ENCODE measurements around the gene FAM184B. TPM values are rescaled to one million over a fixed set of nuclear protein-coding genes. Genes with fewer than 3 reads are reported as not detected.

FAM184B gene
- total RNA-seq (not detected), polyA plus RNA-seq (under 1 TPM in 2 of 3 donors, not detected in 1; 0.03 to 0.13 TPM), total RNA-seq (0 to 0.71 (median 0.12) reads per million in 6 experiments)

- Mint-ChIP-seq H3K27me3 (peaks cover 28 to 61% (median 36%) of the 10 kb centered on the region in 5 donors), H3K9me3 (no peaks in the 10 kb centered on the region), H3K36me3 (peaks cover 3 to 7% (median 5%) of the 10 kb centered on the region in 3 donors), H3K4me3 (peak within 1 kb of the TSS; percentile 1 to 75 (median 40)), H3K27ac (no peak within 1 kb of the TSS), H3K4me1 (peaks cover 13 to 27% (median 24%) of the 10 kb centered on the region in 4 donors)
- DNase-seq (no peak), ATAC-seq (peak in 1 of 2 donors; percentile 40)
- POLR2A ChIA-PET = no interaction called here
Observed at GRCh38 chr4:17781300-17782287, at the start of gene FAM184B. Gene FAM184B (minus strand): TSS chr4:17781621. CDS start chr4:17781299, 322 bp downstream.

GRCh38 chr4:17823871-17824669 is 42.6 kb upstream of the FAM184B start:
- no peak for DNase-seq
- Mint-ChIP-seq H3K27ac (no peak overlapping the region), H3K4me3 (no peak overlapping the region), H3K36me3 (no peaks in the 10 kb centered on the region), H3K9me3 (no peaks in the 10 kb centered on the region), H3K27me3 (peaks cover 0 to 4% (median 0%) of the 10 kb centered on the region in 5 donors), H3K4me1 (peaks cover 0 to 8% (median under 1%) of the 10 kb centered on the region in 4 donors)
- ATAC-seq = no peak
- POLR2A ChIA-PET = no interaction called here

GRCh38 chr4:17817027-17817426 is 35.6 kb upstream of the FAM184B start:
- peak overlapping the region in 2 of 10 donors; percentile 21 to 35 for H3K4me3 Mint-ChIP-seq
- H3K27ac Mint-ChIP-seq = no peak overlapping the region
- ATAC-seq (peak; percentile 73 to 77), DNase-seq (peak in 3 of 10 donors; percentile 40 to 50 (median 50))
- H3K27me3 Mint-ChIP-seq = no peaks in the 10 kb centered on the region
- no peaks in the 10 kb centered on the region for H3K9me3 Mint-ChIP-seq
- no peaks in the 10 kb centered on the region for H3K36me3 Mint-ChIP-seq
- POLR2A ChIA-PET = no interaction called here
- H3K4me1 Mint-ChIP-seq = peaks cover 0 to 16% (median 0%) of the 10 kb centered on the region in 4 donors

DNA sequence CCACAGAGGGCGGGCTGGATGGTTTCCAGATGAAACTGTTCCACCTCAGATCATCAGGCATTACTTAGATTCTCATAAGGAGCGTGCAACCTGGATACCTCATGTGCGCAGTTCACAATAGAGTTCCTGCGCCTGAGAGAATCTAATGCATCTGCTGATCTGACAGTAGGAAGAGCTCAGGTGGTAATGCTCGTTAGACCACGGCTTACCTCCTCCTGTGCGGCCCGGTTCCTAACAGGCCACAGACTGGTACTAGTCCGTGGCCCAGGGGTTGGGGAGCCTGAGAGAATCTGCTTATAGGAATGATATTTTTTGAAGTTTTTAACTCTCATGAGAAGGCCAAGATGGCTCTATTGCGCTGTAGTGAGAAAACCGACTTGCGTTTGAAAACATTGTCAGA is 34.7 kb upstream of the FAM184B start:
- Mint-ChIP-seq H3K9me3 (no peaks in the 10 kb centered on the region), H3K27ac (no peak overlapping the region), H3K36me3 (no peaks in the 10 kb centered on the region), H3K4me1 (peaks cover 0 to 20% (median 7%) of the 10 kb centered on the region in 4 donors), H3K4me3 (no peak overlapping the region), H3K27me3 (no peaks in the 10 kb centered on the region)
- ATAC-seq = no peak
- no peak for DNase-seq
- POLR2A ChIA-PET = no interaction called here

GRCh38 chr4:17814140-17814539 is 32.7 kb upstream of the FAM184B start:
- Mint-ChIP-seq H3K4me3 (no peak overlapping the region), H3K4me1 (peaks cover 8 to 36% (median 21%) of the 10 kb centered on the region in 4 donors), H3K9me3 (no peaks in the 10 kb centered on the region), H3K27ac (no peak overlapping the region), H3K36me3 (no peaks in the 10 kb centered on the region), H3K27me3 (no peaks in the 10 kb centered on the region)
- DNase-seq (no peak), ATAC-seq (no peak)
- POLR2A ChIA-PET = no interaction called here

- Mint-ChIP-seq H3K4me1 (peaks cover 12 to 48% (median 33%) of the 10 kb centered on the region in 4 donors), H3K9me3 (no peaks in the 10 kb centered on the region), H3K4me3 (no peak overlapping the region), H3K36me3 (peaks cover 0 to 6% (median 1%) of the 10 kb centered on the region in 3 donors), H3K27me3 (no peaks in the 10 kb centered on the region), H3K27ac (no peak overlapping the region)
- ATAC-seq = no peak
- POLR2A ChIA-PET = no interaction called here
- DNase-seq = no peak
Observed at GRCh38 chr4:17812801-17813200, 31.4 kb upstream of the FAM184B start.

GRCh38 chr4:17812125-17812524 is 30.7 kb upstream of the FAM184B start:
- peaks cover 19 to 50% (median 40%) of the 10 kb centered on the region in 4 donors for H3K4me1 Mint-ChIP-seq
- ATAC-seq (no peak), DNase-seq (no peak)
- peak overlapping the region in 1 of 10 donors; percentile 4 for H3K27ac Mint-ChIP-seq
- H3K4me3 Mint-ChIP-seq = peak overlapping the region in 5 of 10 donors; percentile 1 to 97 (median 83)
- H3K36me3 Mint-ChIP-seq = peaks cover 0 to 13% (median 5%) of the 10 kb centered on the region in 3 donors
- POLR2A ChIA-PET = no interaction called here
- no peaks in the 10 kb centered on the region for H3K9me3 Mint-ChIP-seq
- H3K27me3 Mint-ChIP-seq = no peaks in the 10 kb centered on the region

DNA sequence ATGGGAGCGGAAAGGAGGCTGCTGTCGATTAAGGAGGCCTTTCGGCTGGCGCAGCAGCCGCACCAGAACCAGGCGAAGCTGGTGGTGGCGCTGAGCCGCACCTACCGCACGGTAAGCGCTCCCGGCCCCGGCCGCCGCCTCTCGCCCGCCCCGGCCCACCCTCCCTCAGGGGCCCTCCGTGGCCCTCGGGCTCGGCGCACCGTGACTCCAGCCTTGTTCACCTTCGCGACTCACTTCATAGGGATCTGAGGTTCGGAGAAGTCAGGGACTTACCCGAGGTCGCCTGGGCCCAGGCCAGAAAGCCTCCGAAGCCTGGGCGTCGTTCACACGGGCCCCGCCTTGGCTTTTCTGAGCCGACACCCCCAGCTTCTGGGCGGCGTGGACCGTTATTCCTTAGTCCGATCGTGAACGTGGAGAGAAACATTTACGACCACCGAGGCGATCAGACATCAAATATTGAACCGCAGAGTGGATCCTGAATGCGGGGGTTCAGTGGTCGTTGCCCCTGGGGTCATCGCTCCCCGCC is 29.7 kb upstream of the FAM184B start:
- ATAC-seq (peak; percentile 12 to 23), DNase-seq (peak in 2 of 10 donors; percentile 6 to 63)
- H3K9me3 Mint-ChIP-seq = no peaks in the 10 kb centered on the region
- H3K27me3 Mint-ChIP-seq = no peaks in the 10 kb centered on the region
- H3K4me3 Mint-ChIP-seq = peak overlapping the region; percentile 91 to 100 (median 97)
- peaks cover 22 to 59% (median 48%) of the 10 kb centered on the region in 4 donors for H3K4me1 Mint-ChIP-seq
- H3K27ac Mint-ChIP-seq = peak overlapping the region; percentile 97 to 100 (median 98)
- POLR2A ChIA-PET = interaction anchor here (1.0 to 3.0 kb wide), 5 partner anchors 196 to 270 kb away, joined by 3 to 17 read pairs (median 4); partner anchors contain the start of gene MED28
- peaks cover 0 to 18% (median 5%) of the 10 kb centered on the region in 3 donors for H3K36me3 Mint-ChIP-seq

DNA sequence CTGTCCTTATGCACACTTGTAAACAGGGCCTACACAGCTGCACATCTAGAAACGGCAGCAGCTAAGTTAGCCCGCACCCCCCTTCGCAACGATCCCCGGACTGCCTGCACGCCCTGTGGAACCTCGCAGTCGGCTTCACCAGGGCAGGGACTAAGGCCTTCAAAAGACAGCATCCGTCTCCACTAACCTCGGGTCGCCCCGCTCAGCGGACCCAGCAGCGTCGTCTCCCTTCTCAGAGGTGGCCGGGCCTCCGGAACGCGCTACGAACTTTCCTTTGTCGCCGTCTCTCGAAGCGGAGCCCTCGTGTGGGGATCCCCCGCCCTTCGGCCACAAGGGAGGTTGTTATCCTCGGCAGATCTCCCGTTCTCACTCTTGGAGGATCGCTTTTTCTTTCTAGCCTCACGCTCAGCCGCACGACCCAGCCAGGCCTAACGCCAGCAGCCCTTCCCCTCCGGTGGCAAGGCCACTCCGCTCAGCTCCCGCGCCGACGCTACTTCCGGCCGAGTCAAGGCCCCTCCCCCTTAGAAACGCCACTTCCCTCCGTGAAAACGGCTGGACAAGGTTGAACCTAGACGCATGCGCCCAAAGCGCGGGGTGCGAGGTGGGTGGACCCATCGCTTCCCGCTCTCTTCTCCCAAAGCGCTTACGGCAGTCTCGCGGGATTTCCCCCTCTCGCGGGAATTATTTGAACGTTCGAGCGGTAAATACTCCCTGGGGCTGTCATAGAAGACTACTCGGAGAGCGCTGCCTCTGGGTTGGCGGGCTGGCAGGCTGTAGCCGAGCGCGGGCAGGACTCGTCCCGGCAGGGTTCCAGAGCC is 29.0 kb upstream of the FAM184B start, which contains the start of the genes DCAF16 and NCAPG:
Gene DCAF16, minus strand, starts transcription at position 498 of the 818 bp plus-strand sequence. CDS start 6,616 bp downstream, outside the sequence.
Gene NCAPG, plus strand, starts transcription at position 720 of the 818 bp plus-strand sequence. CDS start 99 bp downstream, outside the sequence.
- H3K4me3 Mint-ChIP-seq = peak within 1 kb of the TSS; percentile 91 to 100 (median 97)
- peak within 1 kb of the TSS; percentile 97 to 100 (median 98) for H3K27ac Mint-ChIP-seq
- POLR2A ChIA-PET = interaction anchor here (1.0 to 3.0 kb wide), 7 partner anchors 158 to 270 kb away, joined by 3 to 17 read pairs (median 4); partner anchors contain the start of gene MED28
- peaks cover 0 to 24% (median 5%) of the 10 kb centered on the region in 3 donors for H3K36me3 Mint-ChIP-seq
- peak; percentile 93 to 99 (median 98) for DNase-seq
- H3K9me3 Mint-ChIP-seq = no peaks in the 10 kb centered on the region
- H3K27me3 Mint-ChIP-seq = no peaks in the 10 kb centered on the region
- H3K4me1 Mint-ChIP-seq = peaks cover 25 to 66% (median 53%) of the 10 kb centered on the region in 4 donors
- ATAC-seq = peak; percentile 85 to 90

- DNase-seq (peak in 2 of 10 donors; percentile 8 to 14), ATAC-seq (no peak)
- peaks cover 25 to 70% (median 55%) of the 10 kb centered on the region in 4 donors for H3K4me1 Mint-ChIP-seq
- H3K9me3 Mint-ChIP-seq = no peaks in the 10 kb centered on the region
- H3K27ac Mint-ChIP-seq = peak overlapping the region; percentile 97 to 100 (median 98)
- POLR2A ChIA-PET = interaction anchor here (1.2 to 3.0 kb wide), 6 partner anchors 157 to 269 kb away, joined by 3 to 17 read pairs (median 4); partner anchors contain the start of gene MED28
- no peaks in the 10 kb centered on the region for H3K27me3 Mint-ChIP-seq
- H3K36me3 Mint-ChIP-seq = peaks cover 0 to 32% (median 5%) of the 10 kb centered on the region in 3 donors
- peak overlapping the region; percentile 91 to 100 (median 97) for H3K4me3 Mint-ChIP-seq
Observed at GRCh38 chr4:17809667-17810066, 28.2 kb upstream of the FAM184B start.

GRCh38 chr4:17807446-17807845 is 26.0 kb upstream of the FAM184B start:
- H3K4me1 Mint-ChIP-seq = peaks cover 27 to 79% (median 66%) of the 10 kb centered on the region in 4 donors
- H3K36me3 Mint-ChIP-seq = peaks cover 5 to 54% (median 12%) of the 10 kb centered on the region in 3 donors
- H3K27ac Mint-ChIP-seq = peak overlapping the region in 6 of 10 donors; percentile 12 to 97 (median 26)
- POLR2A ChIA-PET = interaction anchor here (2.4 kb wide), 1 partner anchor 259 kb away, joined by 6 read pairs; no protein-coding TSS in a partner anchor
- ATAC-seq (no peak), DNase-seq (no peak)
- no peaks in the 10 kb centered on the region for H3K9me3 Mint-ChIP-seq
- H3K27me3 Mint-ChIP-seq = no peaks in the 10 kb centered on the region
- H3K4me3 Mint-ChIP-seq = peak overlapping the region in 9 of 10 donors; percentile 48 to 100 (median 91)
